Adipocyte (in vitro differentiated cells): ENCODE measurements around the gene NUDT1.

ENCODE experiments used
- DNase-seq: peaks from one replicate; pipeline ENCODE4 v3.0.0-alpha.2; 2015; ENCODE audit warnings: low read depth
- H3K27me3 ChIP-seq: replicated peaks from 2 replicates; pipeline ENCODE4 v1.7.0; 2013; ENCODE audit warnings: mild to moderate bottlenecking, low read length, moderate library complexity; ENCODE audit not compliant: control insufficient read depth, insufficient read depth
- H3K36me3 ChIP-seq: 2 replicates; pipeline ENCODE4 v1.7.0; 2013; ENCODE audit warnings: low read length, mild to moderate bottlenecking, moderate library complexity; ENCODE audit not compliant: control insufficient read depth, insufficient read depth, severe bottlenecking
- H3K4me1 ChIP-seq: 2 replicates; pipeline ENCODE4 v1.7.0; 2013; ENCODE audit warnings: mild to moderate bottlenecking, low read length, moderate library complexity; ENCODE audit not compliant: control insufficient read depth, insufficient read depth
- H3K4me3 ChIP-seq: 2 replicates; pipeline ENCODE4 v1.7.0; 2013; ENCODE audit warnings: mild to moderate bottlenecking, low read length, moderate library complexity
- H3K9ac ChIP-seq: 2 replicates; pipeline ENCODE4 v1.7.0; 2013; ENCODE audit warnings: mild to moderate bottlenecking, low read length, moderate library complexity
- H3K9me3 ChIP-seq: 2 replicates; pipeline ENCODE4 v1.7.0; 2013; ENCODE audit warnings: mild to moderate bottlenecking, low read length, moderate library complexity; ENCODE audit not compliant: control insufficient read depth

NUDT1 gene

GRCh38 chr7:2217716-2218443, 24.1 kb upstream of the NUDT1 start:
- DNase-seq, result no peak
- no peaks in the 10 kb centered on the region for H3K9me3 ChIP-seq
- peaks cover 50% of the 10 kb centered on the region for H3K36me3 ChIP-seq
- no peak overlapping the region for H3K4me3 ChIP-seq
- no peak overlapping the region for H3K9ac ChIP-seq
- H3K4me1 ChIP-seq, result no peaks in the 10 kb centered on the region
- H3K27me3 ChIP-seq, result no peaks in the 10 kb centered on the region

- Histone ChIP-seq H3K9me3 (no peaks in the 10 kb centered on the region), H3K4me1 (no peaks in the 10 kb centered on the region), H3K9ac (no peak overlapping the region), H3K27me3 (no peaks in the 10 kb centered on the region), H3K36me3 (peaks cover 53% of the 10 kb centered on the region), H3K4me3 (no peak overlapping the region)
- DNase-seq, result no peak
These were observed 23.6 kb upstream of the NUDT1 start for GRCh38 chr7:2218444-2218785.

GRCh38 chr7:2219136-2219535, 22.9 kb upstream of the NUDT1 start:
- H3K36me3 ChIP-seq, result peaks cover 50% of the 10 kb centered on the region
- no peak for DNase-seq
- H3K9me3 ChIP-seq, result no peaks in the 10 kb centered on the region
- H3K27me3 ChIP-seq, result no peaks in the 10 kb centered on the region
- H3K4me3 ChIP-seq, result no peak overlapping the region
- no peak overlapping the region for H3K9ac ChIP-seq
- H3K4me1 ChIP-seq, result no peaks in the 10 kb centered on the region

GRCh38 chr7:2219606-2220005, 22.4 kb upstream of the NUDT1 start:
- Histone ChIP-seq H3K36me3 (peaks cover 47% of the 10 kb centered on the region), H3K4me1 (peaks cover under 1% of the 10 kb centered on the region), H3K27me3 (no peaks in the 10 kb centered on the region), H3K9ac (no peak overlapping the region), H3K9me3 (no peaks in the 10 kb centered on the region), H3K4me3 (no peak overlapping the region)
- no peak for DNase-seq

GRCh38 chr7:2220030-2220429, 22.0 kb upstream of the NUDT1 start:
- Histone ChIP-seq H3K36me3 (peaks cover 48% of the 10 kb centered on the region), H3K4me1 (peaks cover 4% of the 10 kb centered on the region), H3K4me3 (no peak overlapping the region), H3K27me3 (no peaks in the 10 kb centered on the region), H3K9ac (no peak overlapping the region), H3K9me3 (no peaks in the 10 kb centered on the region)
- DNase-seq, result no peak

GRCh38 chr7:2220506-2220905, 21.5 kb upstream of the NUDT1 start:
- no peaks in the 10 kb centered on the region for H3K27me3 ChIP-seq
- peaks cover 51% of the 10 kb centered on the region for H3K36me3 ChIP-seq
- no peak for DNase-seq
- no peak overlapping the region for H3K9ac ChIP-seq
- peaks cover 5% of the 10 kb centered on the region for H3K4me1 ChIP-seq
- H3K9me3 ChIP-seq, result no peaks in the 10 kb centered on the region
- no peak overlapping the region for H3K4me3 ChIP-seq

GRCh38 chr7:2220954-2221353, 21.1 kb upstream of the NUDT1 start:
- no peaks in the 10 kb centered on the region for H3K9me3 ChIP-seq
- peaks cover 5% of the 10 kb centered on the region for H3K4me1 ChIP-seq
- peaks cover 51% of the 10 kb centered on the region for H3K36me3 ChIP-seq
- DNase-seq, result no peak
- H3K4me3 ChIP-seq, result no peak overlapping the region
- no peaks in the 10 kb centered on the region for H3K27me3 ChIP-seq
- H3K9ac ChIP-seq, result no peak overlapping the region

- no peak overlapping the region for H3K4me3 ChIP-seq
- H3K27me3 ChIP-seq, result no peaks in the 10 kb centered on the region
- no peak overlapping the region for H3K9ac ChIP-seq
- no peak for DNase-seq
- no peaks in the 10 kb centered on the region for H3K9me3 ChIP-seq
- peaks cover 5% of the 10 kb centered on the region for H3K4me1 ChIP-seq
- H3K36me3 ChIP-seq, result peaks cover 41% of the 10 kb centered on the region
These were observed 19.5 kb upstream of the NUDT1 start for GRCh38 chr7:2222516-2222915.

- no peak overlapping the region for H3K9ac ChIP-seq
- H3K27me3 ChIP-seq, result no peaks in the 10 kb centered on the region
- H3K9me3 ChIP-seq, result no peaks in the 10 kb centered on the region
- DNase-seq, result no peak
- no peak overlapping the region for H3K4me3 ChIP-seq
- peaks cover 5% of the 10 kb centered on the region for H3K4me1 ChIP-seq
- peaks cover 40% of the 10 kb centered on the region for H3K36me3 ChIP-seq
These were observed 18.7 kb upstream of the NUDT1 start for GRCh38 chr7:2223321-2223720.

GRCh38 chr7:2224491-2224928, 17.5 kb upstream of the NUDT1 start:
- Histone ChIP-seq H3K36me3 (peaks cover 44% of the 10 kb centered on the region), H3K4me3 (no peak overlapping the region), H3K4me1 (peaks cover 5% of the 10 kb centered on the region), H3K27me3 (no peaks in the 10 kb centered on the region), H3K9me3 (no peaks in the 10 kb centered on the region), H3K9ac (no peak overlapping the region)
- no peak for DNase-seq

- Histone ChIP-seq H3K9ac (no peak overlapping the region), H3K4me1 (peaks cover 5% of the 10 kb centered on the region), H3K4me3 (no peak overlapping the region), H3K27me3 (no peaks in the 10 kb centered on the region), H3K9me3 (no peaks in the 10 kb centered on the region), H3K36me3 (peaks cover 44% of the 10 kb centered on the region)
- DNase-seq, result no peak
These were observed 17.1 kb upstream of the NUDT1 start for GRCh38 chr7:2224934-2225333.

GRCh38 chr7:2225336-2225735, 16.7 kb upstream of the NUDT1 start:
- peaks cover 5% of the 10 kb centered on the region for H3K4me1 ChIP-seq
- no peaks in the 10 kb centered on the region for H3K9me3 ChIP-seq
- H3K27me3 ChIP-seq, result no peaks in the 10 kb centered on the region
- H3K36me3 ChIP-seq, result peaks cover 43% of the 10 kb centered on the region
- H3K4me3 ChIP-seq, result no peak overlapping the region
- H3K9ac ChIP-seq, result no peak overlapping the region
- no peak for DNase-seq
